Vagina (tissue), 2 donors: ENCODE results near the gene FAM32A.

Source experiments
- POLR2A ChIP-seq, 2 donors: fragments of 450-650 bp; IDR thresholded peaks; one replicate each; pipeline ENCODE4 v1.6.1; 2017; ENCODE audit warnings: antibody characterized with exemption in 2 of 2, mild to moderate bottlenecking in 2 of 2, moderate library complexity in 2 of 2
- TF ChIP-seq, protein P1 (sequence below), 3 experiments: fragments of 450-650 bp in 2 of 3; fragments of 200-600 bp in 1 of 3; sonication (generic) in 1 of 3; IDR thresholded peaks; one replicate each; pipeline ENCODE4 v1.5.1; 2017 to 2019; ENCODE audit warnings: antibody characterized with exemption in 3 of 3, mild to moderate bottlenecking in 2 of 3, moderate library complexity in 2 of 3

DNA sequence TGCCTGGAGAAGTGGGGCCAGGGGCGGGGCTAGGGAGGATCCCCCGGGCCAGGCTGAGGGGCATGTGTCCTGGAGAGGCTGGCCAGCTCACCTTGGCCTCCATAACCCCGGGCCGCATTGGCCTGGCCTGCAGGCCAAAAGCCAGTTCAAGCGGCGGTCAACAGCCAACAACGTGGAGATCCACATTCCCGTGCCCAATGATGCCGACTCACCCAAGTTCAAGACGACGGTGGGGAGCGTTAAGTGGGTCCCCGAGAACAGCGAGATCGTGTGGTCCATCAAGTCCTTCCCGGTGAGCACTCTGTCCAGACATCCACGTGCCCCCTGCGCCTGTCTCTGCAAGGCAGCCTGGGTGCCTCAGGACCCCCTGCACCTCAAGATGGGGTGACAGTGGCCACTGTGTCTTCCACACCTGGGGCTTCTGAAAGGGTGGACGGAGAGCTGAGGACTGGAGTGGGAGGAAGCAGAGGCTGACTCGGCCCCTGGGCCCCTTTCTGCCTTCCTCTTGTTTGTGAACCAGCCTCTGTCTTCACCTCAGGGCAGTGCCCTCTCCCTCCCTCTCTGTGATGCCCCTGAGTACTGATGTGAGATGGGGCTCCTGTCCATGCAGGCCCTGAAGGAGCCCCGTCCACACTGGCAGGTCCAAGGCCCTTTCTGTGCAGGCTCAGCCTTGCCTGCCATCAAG, 43.6 kb downstream of the FAM32A start:
- TF ChIP-seq, protein P1, sequence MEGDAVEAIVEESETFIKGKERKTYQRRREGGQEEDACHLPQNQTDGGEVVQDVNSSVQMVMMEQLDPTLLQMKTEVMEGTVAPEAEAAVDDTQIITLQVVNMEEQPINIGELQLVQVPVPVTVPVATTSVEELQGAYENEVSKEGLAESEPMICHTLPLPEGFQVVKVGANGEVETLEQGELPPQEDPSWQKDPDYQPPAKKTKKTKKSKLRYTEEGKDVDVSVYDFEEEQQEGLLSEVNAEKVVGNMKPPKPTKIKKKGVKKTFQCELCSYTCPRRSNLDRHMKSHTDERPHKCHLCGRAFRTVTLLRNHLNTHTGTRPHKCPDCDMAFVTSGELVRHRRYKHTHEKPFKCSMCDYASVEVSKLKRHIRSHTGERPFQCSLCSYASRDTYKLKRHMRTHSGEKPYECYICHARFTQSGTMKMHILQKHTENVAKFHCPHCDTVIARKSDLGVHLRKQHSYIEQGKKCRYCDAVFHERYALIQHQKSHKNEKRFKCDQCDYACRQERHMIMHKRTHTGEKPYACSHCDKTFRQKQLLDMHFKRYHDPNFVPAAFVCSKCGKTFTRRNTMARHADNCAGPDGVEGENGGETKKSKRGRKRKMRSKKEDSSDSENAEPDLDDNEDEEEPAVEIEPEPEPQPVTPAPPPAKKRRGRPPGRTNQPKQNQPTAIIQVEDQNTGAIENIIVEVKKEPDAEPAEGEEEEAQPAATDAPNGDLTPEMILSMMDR (IDR thresholded peaks at IDR 0.05), result no peak
- no peak for TF ChIP-seq POLR2A (IDR thresholded peaks at IDR 0.05)
